ENCODE data around the gene CD34.

The CD34 gene

DNA sequence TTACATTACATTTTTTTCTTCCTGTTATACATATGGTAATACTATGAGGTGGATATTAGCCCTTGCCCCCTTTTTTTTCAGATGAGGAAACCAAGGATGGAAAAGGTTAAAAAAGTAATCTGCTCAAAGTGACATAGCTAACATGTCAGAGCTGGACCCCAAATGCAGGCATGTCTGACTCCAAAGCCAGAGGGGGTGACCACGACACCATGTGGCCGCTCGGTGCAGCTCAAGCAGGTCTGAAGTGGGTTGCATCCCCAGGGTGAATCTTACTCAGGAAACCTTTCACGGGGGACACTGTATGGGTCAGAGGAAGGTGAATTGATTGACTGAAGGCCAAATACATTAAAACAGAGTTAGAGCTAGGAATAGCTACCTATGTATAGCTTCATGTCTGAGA is 34.8 kb downstream of the CD34 start:
- Mint-ChIP-seq H3K4me1 (peaks cover 4% of the 10 kb centered on the region), H3K9me3 (no peaks in the 10 kb centered on the region), H3K36me3 (ENCODE audit: low read depth) (no peaks in the 10 kb centered on the region), H3K4me3 (no peak overlapping the region), H3K27me3 (ENCODE audit: low read depth, poor library complexity) (peaks cover 37% of the 10 kb centered on the region), H3K27ac (no peak overlapping the region)
- DNase-seq = peak; percentile 22
- TF ChIP-seq, protein P1, sequence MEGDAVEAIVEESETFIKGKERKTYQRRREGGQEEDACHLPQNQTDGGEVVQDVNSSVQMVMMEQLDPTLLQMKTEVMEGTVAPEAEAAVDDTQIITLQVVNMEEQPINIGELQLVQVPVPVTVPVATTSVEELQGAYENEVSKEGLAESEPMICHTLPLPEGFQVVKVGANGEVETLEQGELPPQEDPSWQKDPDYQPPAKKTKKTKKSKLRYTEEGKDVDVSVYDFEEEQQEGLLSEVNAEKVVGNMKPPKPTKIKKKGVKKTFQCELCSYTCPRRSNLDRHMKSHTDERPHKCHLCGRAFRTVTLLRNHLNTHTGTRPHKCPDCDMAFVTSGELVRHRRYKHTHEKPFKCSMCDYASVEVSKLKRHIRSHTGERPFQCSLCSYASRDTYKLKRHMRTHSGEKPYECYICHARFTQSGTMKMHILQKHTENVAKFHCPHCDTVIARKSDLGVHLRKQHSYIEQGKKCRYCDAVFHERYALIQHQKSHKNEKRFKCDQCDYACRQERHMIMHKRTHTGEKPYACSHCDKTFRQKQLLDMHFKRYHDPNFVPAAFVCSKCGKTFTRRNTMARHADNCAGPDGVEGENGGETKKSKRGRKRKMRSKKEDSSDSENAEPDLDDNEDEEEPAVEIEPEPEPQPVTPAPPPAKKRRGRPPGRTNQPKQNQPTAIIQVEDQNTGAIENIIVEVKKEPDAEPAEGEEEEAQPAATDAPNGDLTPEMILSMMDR (IDR thresholded peaks at IDR 0.05) = peak; percentile 15

DNA sequence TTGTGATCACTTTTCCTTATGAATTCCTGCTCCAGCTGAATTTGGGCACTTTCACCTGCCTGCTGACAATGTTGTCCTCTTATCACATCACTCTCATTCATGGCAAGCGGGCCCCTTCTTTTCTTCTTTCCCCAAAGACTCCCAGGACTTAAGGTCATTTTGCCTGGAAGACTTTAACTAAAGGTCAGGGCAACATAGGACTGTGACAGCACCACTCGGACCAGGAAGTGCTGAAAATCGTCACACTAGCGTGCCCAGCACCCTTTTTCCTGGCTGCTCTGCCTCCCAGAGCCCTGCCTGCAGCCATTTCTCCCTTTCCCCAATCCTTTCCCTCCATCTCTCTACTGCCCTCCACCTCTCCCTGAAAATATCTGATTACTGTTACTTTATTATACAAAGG is 35.4 kb downstream of the CD34 start:
- H3K27ac Mint-ChIP-seq = no peak overlapping the region
- DNase-seq = no peak
- TF ChIP-seq, protein P1 (IDR thresholded peaks at IDR 0.05) = no peak
- H3K9me3 Mint-ChIP-seq = no peaks in the 10 kb centered on the region
- H3K27me3 Mint-ChIP-seq (ENCODE audit: low read depth, poor library complexity) = peaks cover 42% of the 10 kb centered on the region
- no peaks in the 10 kb centered on the region for H3K36me3 Mint-ChIP-seq (ENCODE audit: low read depth)
- H3K4me3 Mint-ChIP-seq = no peak overlapping the region
- H3K4me1 Mint-ChIP-seq = peaks cover 4% of the 10 kb centered on the region

DNA sequence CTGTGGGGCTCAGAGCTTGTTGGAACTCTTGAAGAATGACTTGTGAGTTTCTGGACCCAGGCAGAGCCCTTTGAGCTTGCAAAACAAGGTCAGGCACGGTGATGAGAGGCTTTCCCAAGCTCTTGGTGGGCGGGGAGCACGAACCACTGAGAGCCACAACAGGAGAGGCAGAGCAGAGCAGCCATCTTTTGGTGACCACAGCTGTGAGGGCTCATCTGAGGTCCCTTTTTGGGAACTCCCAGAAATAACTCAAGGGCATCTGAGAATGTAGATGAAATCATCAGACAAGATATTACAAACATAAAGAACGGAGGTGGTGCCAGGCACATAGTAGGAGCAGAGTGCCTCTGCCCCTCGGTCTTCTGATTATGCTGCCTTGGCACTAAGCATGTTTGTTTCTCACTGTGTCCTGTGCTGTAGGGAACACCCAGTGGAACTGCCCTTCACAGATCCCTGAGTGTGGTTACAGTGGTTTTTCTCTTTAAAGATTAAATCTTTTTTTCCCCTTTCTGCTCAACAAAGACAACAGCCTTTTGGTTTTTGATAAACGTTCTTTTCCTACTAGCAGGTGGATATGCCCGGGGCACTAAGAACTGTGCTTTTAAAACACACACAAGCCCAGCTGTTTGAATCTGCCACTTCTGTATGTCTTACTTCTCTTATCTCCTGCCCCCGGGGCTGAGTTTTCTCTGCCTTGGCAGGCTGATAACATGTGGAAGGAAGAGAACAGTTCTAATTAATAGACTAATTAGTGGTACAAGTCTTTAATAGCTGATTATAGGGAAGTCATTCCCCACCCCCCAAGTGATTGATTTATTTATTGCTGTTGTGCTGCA is 37.7 kb downstream of the CD34 start:
- Mint-ChIP-seq H3K9me3 (no peaks in the 10 kb centered on the region), H3K4me3 (no peak overlapping the region), H3K4me1 (peaks cover 16% of the 10 kb centered on the region), H3K27me3 (ENCODE audit: low read depth, poor library complexity) (peaks cover 49% of the 10 kb centered on the region), H3K27ac (no peak overlapping the region), H3K36me3 (ENCODE audit: low read depth) (no peaks in the 10 kb centered on the region)
- no peak for DNase-seq
- TF ChIP-seq, protein P1 (IDR thresholded peaks at IDR 0.05) = no peak

DNA sequence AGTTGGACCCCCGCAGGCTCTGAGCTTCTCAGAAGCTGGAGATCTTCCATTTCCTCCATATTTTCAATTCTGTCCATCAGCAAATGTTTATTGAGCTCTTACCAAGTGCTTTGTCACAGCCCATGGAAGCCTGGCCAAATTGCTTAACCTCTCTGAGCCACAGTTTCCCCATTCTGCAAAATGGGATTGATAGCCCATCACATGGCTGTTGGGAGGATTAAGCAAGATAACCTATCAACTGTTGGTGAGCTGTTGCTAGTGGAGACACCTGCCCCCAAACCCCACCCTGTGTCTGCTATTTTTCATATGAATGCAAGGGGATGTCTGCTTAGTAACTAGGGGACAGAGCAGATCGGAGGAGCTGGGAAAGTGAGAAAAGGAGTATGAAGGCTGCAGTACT is 38.3 kb downstream of the CD34 start:
- DNase-seq = no peak
- H3K9me3 Mint-ChIP-seq = no peaks in the 10 kb centered on the region
- TF ChIP-seq, protein P1 (IDR thresholded peaks at IDR 0.05) = no peak
- no peak overlapping the region for H3K27ac Mint-ChIP-seq
- H3K4me3 Mint-ChIP-seq = no peak overlapping the region
- peaks cover 19% of the 10 kb centered on the region for H3K4me1 Mint-ChIP-seq
- peaks cover 52% of the 10 kb centered on the region for H3K27me3 Mint-ChIP-seq (ENCODE audit: low read depth, poor library complexity)
- H3K36me3 Mint-ChIP-seq (ENCODE audit: low read depth) = no peaks in the 10 kb centered on the region

DNA sequence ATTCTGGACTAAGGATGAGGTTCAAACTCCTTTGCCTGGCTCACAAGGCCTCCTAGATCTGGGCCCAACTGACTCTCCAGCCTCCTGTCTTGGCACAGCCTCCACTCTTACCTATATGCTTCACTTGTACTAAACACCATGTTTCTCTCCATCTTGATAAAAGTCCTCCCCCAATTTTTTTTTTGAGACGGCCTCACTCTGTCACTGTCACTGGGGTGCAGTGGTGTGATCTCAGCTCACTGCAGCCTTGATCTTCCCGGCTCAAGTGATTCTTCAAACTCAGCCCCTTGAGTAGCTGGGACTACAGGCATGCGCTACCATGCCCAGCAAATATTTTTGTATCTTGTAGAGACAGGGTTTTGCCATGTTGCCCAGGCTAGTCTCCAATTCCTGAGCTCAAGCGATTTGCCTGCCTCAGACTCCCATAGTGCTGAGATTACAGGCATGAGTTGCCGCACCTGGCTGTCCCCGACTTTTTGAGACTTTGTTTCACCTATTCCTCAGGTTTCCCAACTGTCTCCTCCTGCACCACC is 39.7 kb downstream of the CD34 start:
- no peaks in the 10 kb centered on the region for H3K9me3 Mint-ChIP-seq
- H3K36me3 Mint-ChIP-seq (ENCODE audit: low read depth) = peaks cover 5% of the 10 kb centered on the region
- peaks cover 48% of the 10 kb centered on the region for H3K27me3 Mint-ChIP-seq (ENCODE audit: low read depth, poor library complexity)
- no peak overlapping the region for H3K4me3 Mint-ChIP-seq
- peaks cover 30% of the 10 kb centered on the region for H3K4me1 Mint-ChIP-seq
- no peak for DNase-seq
- no peak overlapping the region for H3K27ac Mint-ChIP-seq
- TF ChIP-seq, protein P1 (IDR thresholded peaks at IDR 0.05) = no peak

Measured in nephron progenitor cell (in vitro differentiated cells).